ENCODE data around the gene HMX1.

DNA sequence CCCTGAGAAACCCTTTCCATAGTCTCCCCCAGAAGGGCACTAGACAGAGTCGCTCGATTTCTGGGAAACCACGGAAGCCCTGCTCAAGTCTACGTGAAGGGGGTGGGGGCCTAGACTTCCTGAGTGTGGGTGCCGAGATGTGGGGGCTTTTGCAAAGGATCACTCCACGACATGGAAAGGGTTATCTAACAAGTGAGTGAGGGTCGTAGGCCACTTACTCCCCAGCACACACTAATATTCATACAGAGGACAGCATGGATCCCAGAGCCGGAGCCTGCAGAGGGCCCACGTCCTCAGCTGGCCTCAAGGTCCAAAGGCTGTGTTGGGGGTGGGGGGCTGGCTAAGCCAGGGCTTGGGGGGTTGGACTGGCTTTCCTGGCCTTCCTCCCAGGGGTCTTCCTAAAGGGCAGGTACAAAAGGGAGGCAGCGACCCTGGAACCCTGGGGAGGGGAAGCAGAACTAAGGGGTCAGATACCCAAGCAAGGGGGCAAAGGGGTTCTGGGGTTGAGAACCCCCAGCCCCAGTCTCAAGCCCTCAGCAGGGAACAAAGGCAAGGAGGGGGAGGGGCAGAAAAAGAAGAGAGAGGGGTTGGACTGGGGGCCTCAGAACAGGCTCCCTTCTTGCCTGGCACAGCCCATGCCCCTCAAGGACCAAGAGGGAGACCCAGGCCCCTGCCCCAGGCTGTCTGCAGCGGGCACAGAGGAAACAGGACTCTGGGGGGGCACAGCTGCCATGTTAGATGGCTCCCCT is 1.6 kb downstream of the HMX1 start:
- TF ChIP-seq, protein P1, sequence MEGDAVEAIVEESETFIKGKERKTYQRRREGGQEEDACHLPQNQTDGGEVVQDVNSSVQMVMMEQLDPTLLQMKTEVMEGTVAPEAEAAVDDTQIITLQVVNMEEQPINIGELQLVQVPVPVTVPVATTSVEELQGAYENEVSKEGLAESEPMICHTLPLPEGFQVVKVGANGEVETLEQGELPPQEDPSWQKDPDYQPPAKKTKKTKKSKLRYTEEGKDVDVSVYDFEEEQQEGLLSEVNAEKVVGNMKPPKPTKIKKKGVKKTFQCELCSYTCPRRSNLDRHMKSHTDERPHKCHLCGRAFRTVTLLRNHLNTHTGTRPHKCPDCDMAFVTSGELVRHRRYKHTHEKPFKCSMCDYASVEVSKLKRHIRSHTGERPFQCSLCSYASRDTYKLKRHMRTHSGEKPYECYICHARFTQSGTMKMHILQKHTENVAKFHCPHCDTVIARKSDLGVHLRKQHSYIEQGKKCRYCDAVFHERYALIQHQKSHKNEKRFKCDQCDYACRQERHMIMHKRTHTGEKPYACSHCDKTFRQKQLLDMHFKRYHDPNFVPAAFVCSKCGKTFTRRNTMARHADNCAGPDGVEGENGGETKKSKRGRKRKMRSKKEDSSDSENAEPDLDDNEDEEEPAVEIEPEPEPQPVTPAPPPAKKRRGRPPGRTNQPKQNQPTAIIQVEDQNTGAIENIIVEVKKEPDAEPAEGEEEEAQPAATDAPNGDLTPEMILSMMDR (IDR thresholded peaks at IDR 0.05; ENCODE audit: poor library complexity): no peak
- peak; percentile 13 for TF ChIP-seq EZH2 (IDR thresholded peaks at IDR 0.05; ENCODE audit: borderline replicate concordance)

Data from hepatocyte (in vitro differentiated cells).